Prostate gland (tissue), 2 donors: Measurements from ENCODE around the gene CPM. TPM values are rescaled to one million over a fixed set of nuclear protein-coding genes. Genes with fewer than 3 reads are reported as not detected.

Source experiments
- DNase-seq: peaks from one replicate; pipeline ENCODE4 v3.0.0-alpha.2; 2019; ENCODE audit warnings: low spot score
- H3K27ac ChIP-seq, 2 donors: fragments of 200-600 bp; sonication (generic); 2 replicates each; pipeline ENCODE4 v1.5.1; 2017 to 2019
- H3K27me3 ChIP-seq: fragments of 200-600 bp; sonication (generic); replicated peaks from 2 replicates; pipeline ENCODE4 v1.5.1; 2019; ENCODE audit not compliant: insufficient read depth
- H3K36me3 ChIP-seq, 2 donors: fragments of 200-600 bp; sonication (generic); 1 replicate in 1 of 2; 2 replicates in 1 of 2; pipeline versions ENCODE4 v1.5.1 to v1.8.1; 2017 to 2019
- H3K4me1 ChIP-seq: fragments of 200-600 bp; sonication (generic); replicated peaks from 2 replicates; pipeline ENCODE4 v1.5.1; 2019
- H3K4me3 ChIP-seq, 2 donors: fragments of 200-600 bp; sonication (generic); 2 replicates each; pipeline ENCODE4 v1.5.1; 2017 to 2019
- H3K9me3 ChIP-seq: fragments of 200-600 bp; sonication (generic); 2 replicates; pipeline ENCODE4 v1.5.1; 2017
- CTCF ChIP-seq, 4 experiments: fragments of 200-600 bp in 2 of 4; fragments of 450-650 bp in 2 of 4; sonication (generic) in 2 of 4; IDR thresholded peaks; 1 replicate in 3 of 4; 2 replicates in 1 of 4; pipeline ENCODE4 v1.5.1; 2016 to 2019; ENCODE audit warnings: antibody characterized with exemption in 4 of 4, mild to moderate bottlenecking in 2 of 4, moderate library complexity in 2 of 4
- POLR2A ChIP-seq: fragments of 450-650 bp; IDR thresholded peaks from one replicate; pipeline ENCODE4 v1.6.1; 2016; ENCODE audit warnings: antibody characterized with exemption, mild to moderate bottlenecking
- POLR2AphosphoS5 ChIP-seq: sonication (generic); formaldehyde crosslinking; IDR thresholded peaks from one replicate; pipeline ENCODE4 v1.6.1; 2017; ENCODE audit warnings: antibody characterized with exemption
- WGBS: methylation state at CpG from one replicate; pipeline ENCODE4 v1.1.5; 2018; 5-methylcytosine and 5-hydroxymethylcytosine counted together
- intact Hi-C: fragments of 100-400 bp; cut with DNase I; formaldehyde crosslinking; loops from one replicate; pipeline ENCODE4 v1.14.2; 2022
- total RNA-seq, 2 donors: library from RNA; depleted of rRNA; stranded (reverse); fragments of >200 nt; gene quantifications; one replicate each; pipeline ENCODE4 v1.1.0, GENCODE V29; 2016

The CPM gene
- total RNA-seq, 2 donors from 2014 or later, result 68.4 TPM

GRCh38 chr12:68896881-68897540 is 36.0 kb downstream of the CPM start:
- no peaks in the 10 kb centered on the region for H3K9me3 ChIP-seq
- TF ChIP-seq POLR2AphosphoS5 (no peak), POLR2A (no peak), CTCF (IDR thresholded peaks at IDR 0.05) (no peak)
- no peak overlapping the region for H3K4me3 ChIP-seq
- no peaks in the 10 kb centered on the region for H3K36me3 ChIP-seq
- no peak overlapping the region for H3K27ac ChIP-seq
- 72% methylated on average over 4 of the region's 4 CpGs for WGBS
- intact Hi-C loops, result no loop called here
- H3K4me1 ChIP-seq, result no peaks in the 10 kb centered on the region
- no peaks in the 10 kb centered on the region for H3K27me3 ChIP-seq
- DNase-seq, result no peak

- WGBS, result 93% methylated on average over 7 of the region's 7 CpGs
- TF ChIP-seq POLR2A, result no peak
- no peak for TF ChIP-seq POLR2AphosphoS5
- no peak for TF ChIP-seq CTCF (IDR thresholded peaks at IDR 0.05)
- no peaks in the 10 kb centered on the region for H3K9me3 ChIP-seq
- H3K4me3 ChIP-seq, result no peak overlapping the region
- no peaks in the 10 kb centered on the region for H3K27me3 ChIP-seq
- intact Hi-C loops, result no loop called here
- H3K36me3 ChIP-seq, result no peaks in the 10 kb centered on the region
- H3K4me1 ChIP-seq, result no peaks in the 10 kb centered on the region
- DNase-seq, result no peak
- H3K27ac ChIP-seq, result no peak overlapping the region
Observed at GRCh38 chr12:68894276-68894855, 38.6 kb downstream of the CPM start.

- H3K4me1 ChIP-seq, result no peaks in the 10 kb centered on the region
- 92% methylated on average over 3 of the region's 3 CpGs for WGBS
- no peak overlapping the region for H3K27ac ChIP-seq
Observed at GRCh38 chr12:68893741-68894140, 39.2 kb downstream of the CPM start.

GRCh38 chr12:68893201-68893600 is 39.8 kb downstream of the CPM start:
- no peak for TF ChIP-seq POLR2A
- no peak for TF ChIP-seq POLR2AphosphoS5
- no peak for TF ChIP-seq CTCF (IDR thresholded peaks at IDR 0.05)
- WGBS, result 96% methylated on average over 2 of the region's 2 CpGs
- H3K27ac ChIP-seq, result no peak overlapping the region
- H3K4me3 ChIP-seq, result no peak overlapping the region
- no peaks in the 10 kb centered on the region for H3K36me3 ChIP-seq
- no peaks in the 10 kb centered on the region for H3K27me3 ChIP-seq
- intact Hi-C loops, result no loop called here
- H3K9me3 ChIP-seq, result no peaks in the 10 kb centered on the region
- H3K4me1 ChIP-seq, result no peaks in the 10 kb centered on the region
- DNase-seq, result no peak

More at GRCh38 chr12:68893741-68894140, 39.2 kb downstream of the CPM start:
- Histone ChIP-seq H3K27me3 (no peaks in the 10 kb centered on the region), H3K4me3 (no peak overlapping the region), H3K36me3 (no peaks in the 10 kb centered on the region), H3K9me3 (no peaks in the 10 kb centered on the region)
- DNase-seq, result no peak
- TF ChIP-seq POLR2AphosphoS5 (no peak), POLR2A (no peak), CTCF (IDR thresholded peaks at IDR 0.05) (no peak)
- intact Hi-C loops, result no loop called here

GRCh38 chr12:68891141-68891540 is 41.8 kb downstream of the CPM start:
- H3K9me3 ChIP-seq, result no peaks in the 10 kb centered on the region
- H3K36me3 ChIP-seq, result no peaks in the 10 kb centered on the region
- H3K4me1 ChIP-seq, result no peaks in the 10 kb centered on the region
- 75% methylated on average over 6 of the region's 6 CpGs for WGBS
- no peak for DNase-seq
- intact Hi-C loops, result no loop called here
- H3K27me3 ChIP-seq, result no peaks in the 10 kb centered on the region
- no peak overlapping the region for H3K27ac ChIP-seq
- H3K4me3 ChIP-seq, result no peak overlapping the region
- TF ChIP-seq CTCF (IDR thresholded peaks at IDR 0.05) (no peak), POLR2AphosphoS5 (no peak), POLR2A (no peak)
